Measurements from ENCODE around the gene NFE2L1. TPM values are rescaled to one million over a fixed set of nuclear protein-coding genes. Genes with fewer than 3 reads are reported as not detected.

NFE2L1 gene
- total RNA-seq, 1 donor from 2014 or later, result 150 TPM

DNA sequence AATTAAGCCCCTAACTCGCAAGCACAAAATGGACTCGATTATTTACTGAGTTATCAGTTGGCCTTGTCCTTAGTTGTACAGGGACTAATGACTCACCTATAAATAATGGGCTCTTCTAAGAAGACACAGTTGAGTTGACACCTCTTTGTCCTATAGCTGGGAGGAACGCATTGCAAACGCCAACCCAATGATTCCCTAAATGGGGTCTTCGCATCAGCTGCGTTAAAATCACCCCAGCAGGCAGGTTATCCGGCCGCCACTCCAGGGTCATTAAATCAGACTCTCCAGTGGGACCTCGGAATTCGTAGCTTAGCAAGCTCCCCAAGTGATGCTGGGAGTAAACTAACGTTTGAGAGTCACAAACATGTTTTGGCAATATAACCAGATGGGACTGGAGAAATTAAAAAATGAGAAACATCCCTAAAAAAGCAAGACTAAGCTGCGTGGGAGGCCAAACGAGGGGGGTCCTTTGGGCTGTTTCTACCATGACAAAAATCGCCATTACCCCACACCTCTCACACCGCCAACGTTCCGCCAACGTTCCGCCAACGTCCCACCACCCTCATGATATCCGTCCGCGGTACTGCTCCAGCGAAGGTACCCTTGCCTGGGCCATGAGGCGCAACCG, 932 bp upstream of the NFE2L1 start:
- DNase-seq (ENCODE audit: low spot score) (no peak), ATAC-seq (no peak)

DNA sequence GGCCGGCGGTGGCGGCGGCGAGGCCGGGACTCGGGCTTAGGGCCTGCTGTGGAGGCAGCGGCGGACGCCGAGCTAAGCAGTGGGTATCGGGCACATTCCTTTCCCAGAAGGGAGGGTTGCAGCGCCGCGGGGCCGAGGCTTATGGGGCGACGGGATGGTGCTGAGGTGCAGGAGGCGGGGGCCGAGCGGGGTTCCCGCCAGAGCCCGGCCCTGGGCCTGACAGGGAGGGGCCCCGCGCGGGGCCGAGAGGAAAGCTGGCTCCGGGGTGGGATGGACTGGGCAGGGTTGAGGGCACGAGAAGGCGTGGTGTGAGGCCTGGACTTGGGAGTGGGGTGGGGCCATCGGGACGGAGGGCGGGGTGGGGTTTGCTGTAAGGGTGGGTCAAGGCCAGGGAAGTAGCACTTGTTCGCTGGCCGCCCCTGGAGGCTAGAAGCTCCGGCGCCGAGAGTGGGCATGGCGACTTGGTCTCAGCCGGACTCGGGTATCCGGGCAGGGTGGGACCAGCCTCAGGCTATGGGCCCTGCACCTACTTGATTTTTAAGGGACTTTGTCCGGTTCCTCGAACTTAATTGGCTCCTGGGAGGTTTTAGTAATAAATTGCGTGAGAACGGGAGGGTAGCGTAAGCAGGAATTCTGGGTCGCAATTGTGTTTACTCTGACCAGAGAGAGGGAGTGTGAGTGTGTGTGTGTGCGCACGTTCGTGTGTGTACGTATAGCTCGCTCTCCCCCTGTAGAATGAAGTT, 396 bp downstream of the NFE2L1 start:
- DNase-seq (ENCODE audit: low spot score), result peak; percentile 95
- ATAC-seq, result peak; percentile 78

DNA sequence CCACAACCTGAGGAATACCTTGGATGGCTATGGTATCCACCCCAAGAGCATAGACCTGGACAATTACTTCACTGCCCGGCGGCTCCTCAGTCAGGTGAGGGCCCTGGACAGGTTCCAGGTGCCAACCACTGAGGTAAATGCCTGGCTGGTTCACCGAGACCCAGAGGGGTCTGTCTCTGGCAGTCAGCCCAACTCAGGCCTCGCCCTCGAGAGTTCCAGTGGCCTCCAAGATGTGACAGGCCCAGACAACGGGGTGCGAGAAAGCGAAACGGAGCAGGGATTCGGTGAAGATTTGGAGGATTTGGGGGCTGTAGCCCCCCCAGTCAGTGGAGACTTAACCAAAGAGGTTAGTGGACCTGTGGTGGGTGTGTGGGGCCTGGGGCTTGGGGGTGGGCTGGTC, 3.1 kb downstream of the NFE2L1 start:
- DNase-seq (ENCODE audit: low spot score), result peak; percentile 64
- no peak for ATAC-seq

DNA sequence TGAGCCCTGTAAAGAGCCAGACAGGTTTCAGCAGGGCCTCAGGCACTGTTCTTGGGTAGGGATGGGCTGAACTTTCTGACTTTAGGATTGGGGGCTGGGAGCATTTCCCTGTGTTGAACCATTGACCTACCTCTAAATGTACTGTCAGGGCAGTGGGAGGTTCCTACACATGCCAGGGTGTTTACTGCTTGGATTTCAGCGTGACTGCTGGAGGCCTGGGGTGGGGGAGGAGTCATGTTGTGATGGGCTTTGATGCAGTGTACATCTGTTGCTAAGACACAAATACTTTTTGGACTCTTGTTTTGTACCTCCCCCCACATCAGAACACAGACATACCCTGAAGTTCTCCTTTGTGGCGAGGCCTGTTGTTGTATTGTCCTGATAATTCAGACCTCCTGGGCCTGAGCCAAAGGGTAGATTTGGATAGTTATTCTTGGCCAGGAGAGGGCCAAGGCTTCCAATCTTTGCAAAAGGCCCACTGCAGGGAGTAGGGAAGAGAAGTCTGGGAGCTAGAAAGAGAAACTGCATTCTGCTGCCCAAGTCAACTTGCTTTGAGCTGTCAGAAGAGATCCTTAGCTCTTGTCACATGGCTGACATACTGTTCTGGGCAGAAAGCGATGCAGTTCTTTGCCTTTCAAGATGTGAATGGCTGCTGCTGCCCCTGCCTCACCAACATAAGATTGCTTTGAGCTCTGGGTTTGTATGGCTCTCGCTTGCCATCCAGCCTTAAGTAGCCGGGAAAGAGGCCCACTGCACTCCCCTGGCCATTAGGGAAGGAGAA, 3.7 kb downstream of the NFE2L1 start:
- DNase-seq (ENCODE audit: low spot score), result peak; percentile 77
- ATAC-seq, result peak; percentile 15

DNA sequence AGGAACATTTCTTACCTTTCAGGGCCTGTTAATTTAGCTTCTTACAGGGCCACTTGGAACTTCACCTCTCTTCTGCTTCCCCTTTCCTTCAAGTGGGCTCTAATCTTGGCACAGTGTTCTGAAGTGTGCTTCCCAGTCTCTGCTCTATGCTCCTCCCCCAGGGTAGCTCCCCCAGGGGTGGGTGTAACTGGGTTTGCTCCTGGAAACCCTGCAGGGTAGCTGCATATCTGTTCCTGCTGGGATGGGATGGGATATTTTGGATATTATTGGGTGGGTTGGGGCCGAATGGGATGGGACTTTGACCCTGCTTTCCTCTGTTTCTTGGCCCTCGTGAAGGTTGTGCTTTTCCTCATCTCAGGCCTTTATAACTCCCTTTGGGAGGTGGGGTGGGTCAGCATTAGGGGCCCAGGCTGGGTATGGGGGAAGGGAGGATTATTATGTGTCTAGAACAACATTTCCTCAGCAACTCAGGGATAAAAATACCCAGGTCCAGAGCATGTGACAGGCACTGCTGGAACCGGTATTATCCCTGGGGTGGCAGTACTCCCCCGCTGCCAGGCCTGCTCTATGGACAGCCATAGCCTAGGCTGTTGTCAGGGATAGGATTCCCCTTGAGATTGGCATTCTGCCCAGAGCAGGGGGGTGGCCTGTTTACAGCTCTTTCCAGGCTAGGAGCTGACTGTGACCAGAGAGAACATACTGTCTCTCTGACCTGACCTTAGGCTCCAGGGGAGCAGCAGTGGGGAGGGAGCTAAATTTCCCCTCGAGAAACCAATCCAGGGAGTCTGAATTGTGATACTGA, 5.0 kb downstream of the NFE2L1 start:
- DNase-seq (ENCODE audit: low spot score) (peak; percentile 92), ATAC-seq (peak; percentile 44)

DNA sequence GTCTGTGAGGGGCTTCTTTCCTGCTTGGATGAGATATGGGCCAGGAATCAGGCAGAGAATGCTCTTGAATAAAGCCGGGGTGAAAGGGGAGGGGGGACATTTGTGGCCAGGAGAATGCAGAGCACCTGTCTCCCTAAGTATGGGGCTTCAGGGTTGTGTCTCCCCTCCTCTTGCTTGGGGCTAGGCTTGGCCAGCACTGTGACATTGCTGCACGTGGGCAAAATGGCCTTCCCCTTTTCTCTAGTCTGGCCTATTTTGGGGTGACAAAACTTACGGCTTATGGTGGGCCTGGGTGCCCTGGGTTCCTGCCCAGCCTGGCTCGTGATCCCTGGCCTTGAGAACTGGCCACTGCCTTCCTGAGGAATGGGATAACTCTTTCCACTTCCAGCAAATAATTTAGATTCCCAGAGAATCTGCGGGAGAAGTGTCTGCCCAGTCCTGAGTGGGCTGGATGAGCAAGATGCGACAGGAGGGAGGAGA, 5.6 kb downstream of the NFE2L1 start:
- ATAC-seq, result no peak

DNA sequence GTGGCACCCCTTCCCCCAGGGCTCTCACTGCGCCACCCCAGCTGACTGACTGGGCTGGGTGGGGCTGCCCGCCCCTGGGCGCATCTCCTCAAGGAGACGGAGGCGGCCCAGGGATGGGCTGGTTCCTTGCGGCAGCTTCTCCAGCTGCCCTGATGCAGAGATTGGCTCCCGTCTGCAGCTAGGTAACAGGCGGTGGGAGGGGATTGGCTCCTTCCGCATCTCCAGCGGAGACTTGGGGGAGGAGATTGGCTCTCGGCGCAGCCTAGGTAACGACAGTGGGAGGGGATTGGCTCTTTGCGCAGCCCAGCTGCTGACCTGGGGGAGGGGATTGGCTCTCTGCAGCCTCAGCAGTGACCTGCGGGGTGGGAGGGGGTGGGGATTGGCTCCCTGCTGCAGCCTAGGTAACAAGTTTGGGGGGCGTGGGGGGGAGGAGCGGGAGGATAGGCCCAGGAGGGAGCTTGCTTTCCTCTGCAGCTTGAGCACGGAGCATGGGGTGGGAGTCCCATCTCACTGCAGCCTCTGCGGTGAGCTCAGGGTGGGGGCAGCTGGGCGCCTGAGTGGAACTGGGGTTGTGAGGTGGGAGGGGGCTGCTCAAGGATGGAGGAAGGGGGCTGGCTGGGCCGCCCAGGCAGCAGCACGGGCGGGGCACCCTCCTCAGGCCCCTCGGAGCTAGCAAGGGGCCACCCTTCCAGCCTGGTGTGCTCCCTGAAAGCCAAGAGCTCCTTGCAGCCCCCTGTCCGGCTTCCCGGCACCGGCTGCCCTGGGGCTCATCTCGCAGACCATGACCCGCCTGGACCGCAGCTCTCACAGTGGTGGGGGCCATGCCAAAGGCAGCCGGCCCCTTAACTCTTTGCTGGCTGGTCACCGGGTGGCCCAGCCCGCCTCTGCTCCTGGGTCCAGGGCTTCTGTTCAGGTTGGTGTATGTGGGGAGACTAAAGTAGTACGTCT, 6.4 kb downstream of the NFE2L1 start:
- ATAC-seq, result peak; percentile 79

More for the DNA sequence above, 5.6 kb downstream of the NFE2L1 start:
- no peak for DNase-seq (ENCODE audit: low spot score)

DNA sequence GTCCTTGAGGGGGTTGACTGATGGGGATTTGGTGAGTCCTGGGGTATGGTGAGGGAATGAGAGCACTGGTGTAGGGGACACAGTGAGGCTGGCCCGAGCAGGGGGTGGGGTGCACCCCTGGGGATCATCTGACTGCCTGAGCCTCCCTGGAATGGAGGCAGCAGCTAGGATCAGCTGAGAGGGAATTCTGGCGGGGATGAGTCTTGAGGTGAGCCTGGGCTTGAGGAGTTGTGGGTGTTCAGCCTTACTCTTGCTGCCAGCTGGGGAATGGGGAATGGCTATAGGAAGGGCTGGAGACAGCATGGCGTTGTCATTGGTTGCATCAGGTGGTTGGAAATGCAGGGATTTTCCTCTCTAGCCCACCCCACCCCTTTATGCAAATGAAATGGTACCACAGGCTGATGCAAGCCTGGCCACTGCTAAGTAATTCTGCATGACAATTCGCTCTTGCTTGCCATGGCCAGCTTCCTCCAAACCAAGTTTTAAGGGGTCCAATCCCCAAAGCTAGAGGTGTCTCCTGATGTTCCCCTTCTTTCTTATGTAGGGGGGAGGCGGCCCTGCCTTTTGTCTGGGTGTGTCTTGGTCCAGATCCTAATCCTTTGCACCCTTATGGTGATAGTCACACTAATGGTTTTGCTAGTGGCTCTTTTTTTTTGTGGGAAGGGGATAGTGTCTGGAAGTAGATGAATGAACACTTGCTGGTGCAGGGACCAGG, 7.5 kb downstream of the NFE2L1 start:
- ATAC-seq (no peak), DNase-seq (ENCODE audit: low spot score) (no peak)

More for the DNA sequence above, 6.4 kb downstream of the NFE2L1 start:
- DNase-seq (ENCODE audit: low spot score), result peak; percentile 88

DNA sequence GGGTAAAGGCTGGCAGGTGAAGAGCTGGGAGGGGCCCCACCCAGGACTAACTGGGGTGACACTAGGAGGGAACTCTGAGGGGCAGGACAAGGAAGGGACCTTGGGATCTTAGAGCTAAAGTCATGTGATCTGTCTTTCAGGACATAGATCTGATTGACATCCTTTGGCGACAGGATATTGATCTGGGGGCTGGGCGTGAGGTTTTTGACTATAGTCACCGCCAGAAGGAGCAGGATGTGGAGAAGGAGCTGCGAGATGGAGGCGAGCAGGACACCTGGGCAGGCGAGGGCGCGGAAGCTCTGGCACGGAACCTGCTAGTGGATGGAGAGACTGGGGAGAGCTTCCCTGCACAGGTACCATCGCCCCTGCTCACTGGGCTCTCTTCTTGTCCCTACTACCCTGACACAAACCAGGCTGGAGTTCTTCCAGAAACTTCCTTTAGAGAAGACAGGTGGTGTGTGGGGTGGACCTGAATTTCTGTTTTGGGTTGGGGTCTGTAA, 8.1 kb downstream of the NFE2L1 start:
- DNase-seq (ENCODE audit: low spot score), result no peak
- no peak for ATAC-seq

DNA sequence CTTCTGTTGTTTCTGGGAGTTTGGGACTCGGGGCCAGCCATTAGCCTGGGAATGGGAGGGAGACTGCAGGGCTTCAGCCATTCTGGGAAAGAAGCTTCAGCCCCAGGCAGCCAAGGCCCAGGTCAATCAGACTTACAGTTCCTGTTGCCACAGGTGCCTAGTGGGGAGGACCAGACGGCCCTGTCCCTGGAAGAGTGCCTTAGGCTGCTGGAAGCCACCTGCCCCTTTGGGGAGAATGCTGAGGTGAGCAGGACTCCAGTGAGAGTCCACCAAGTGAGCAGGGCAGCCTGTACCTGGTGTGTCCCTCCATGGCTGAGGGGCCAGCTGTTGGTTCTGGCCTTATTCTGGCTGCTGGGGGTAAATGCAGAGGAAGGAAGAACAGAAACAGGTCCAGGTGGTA, 8.7 kb downstream of the NFE2L1 start:
- no peak for DNase-seq (ENCODE audit: low spot score)
- ATAC-seq, result no peak

DNA sequence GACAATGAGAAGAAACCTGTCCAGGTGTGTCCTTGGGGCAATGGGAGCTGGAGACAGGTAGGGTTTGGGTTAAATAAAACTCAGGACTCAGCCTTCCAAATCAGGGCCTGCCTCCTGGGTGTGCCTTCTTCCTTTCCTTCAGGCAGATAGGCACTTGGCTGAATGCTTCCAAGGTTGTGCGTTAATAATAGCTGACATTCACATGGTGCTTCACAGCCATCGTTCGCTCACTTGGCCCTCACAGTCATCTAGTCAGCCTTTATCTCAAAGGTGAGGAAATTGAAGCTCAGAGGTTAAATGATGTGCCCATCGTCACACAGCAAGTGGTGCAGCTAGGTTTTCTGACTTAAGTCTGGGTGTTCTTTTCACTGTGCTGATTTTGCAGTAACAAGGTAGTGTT, 9.5 kb downstream of the NFE2L1 start:
- ATAC-seq (no peak), DNase-seq (ENCODE audit: low spot score) (no peak)

DNA sequence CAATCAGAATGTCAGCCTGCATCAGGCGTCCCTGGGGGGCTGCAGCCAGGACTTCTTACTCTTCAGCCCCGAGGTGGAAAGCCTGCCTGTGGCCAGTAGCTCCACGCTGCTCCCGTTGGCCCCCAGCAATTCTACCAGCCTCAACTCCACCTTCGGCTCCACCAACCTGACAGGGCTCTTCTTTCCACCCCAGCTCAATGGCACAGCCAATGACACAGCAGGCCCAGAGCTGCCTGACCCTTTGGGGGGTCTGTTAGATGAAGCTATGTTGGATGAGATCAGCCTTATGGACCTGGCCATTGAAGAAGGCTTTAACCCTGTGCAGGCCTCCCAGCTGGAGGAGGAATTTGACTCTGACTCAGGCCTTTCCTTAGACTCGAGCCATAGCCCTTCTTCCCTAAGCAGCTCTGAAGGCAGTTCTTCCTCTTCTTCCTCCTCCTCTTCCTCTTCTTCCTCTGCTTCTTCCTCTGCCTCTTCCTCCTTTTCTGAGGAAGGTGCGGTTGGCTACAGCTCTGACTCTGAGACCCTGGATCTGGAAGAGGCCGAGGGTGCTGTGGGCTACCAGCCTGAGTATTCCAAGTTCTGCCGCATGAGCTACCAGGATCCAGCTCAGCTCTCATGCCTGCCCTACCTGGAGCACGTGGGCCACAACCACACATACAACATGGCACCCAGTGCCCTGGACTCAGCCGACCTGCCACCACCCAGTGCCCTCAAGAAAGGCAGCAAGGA, 10.4 kb downstream of the NFE2L1 start:
- DNase-seq (ENCODE audit: low spot score) (no peak), ATAC-seq (no peak)

DNA sequence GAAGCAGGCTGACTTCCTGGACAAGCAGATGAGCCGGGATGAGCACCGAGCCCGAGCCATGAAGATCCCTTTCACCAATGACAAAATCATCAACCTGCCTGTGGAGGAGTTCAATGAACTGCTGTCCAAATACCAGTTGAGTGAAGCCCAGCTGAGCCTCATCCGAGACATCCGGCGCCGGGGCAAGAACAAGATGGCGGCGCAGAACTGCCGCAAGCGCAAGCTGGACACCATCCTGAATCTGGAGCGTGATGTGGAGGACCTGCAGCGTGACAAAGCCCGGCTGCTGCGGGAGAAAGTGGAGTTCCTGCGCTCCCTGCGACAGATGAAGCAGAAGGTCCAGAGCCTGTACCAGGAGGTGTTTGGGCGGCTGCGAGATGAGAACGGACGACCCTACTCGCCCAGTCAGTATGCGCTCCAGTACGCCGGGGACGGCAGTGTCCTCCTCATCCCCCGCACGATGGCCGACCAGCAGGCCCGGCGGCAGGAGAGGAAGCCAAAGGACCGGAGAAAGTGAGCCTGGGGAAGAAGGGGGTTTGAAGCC, 11.0 kb downstream of the NFE2L1 start:
- ATAC-seq (no peak), DNase-seq (ENCODE audit: low spot score) (no peak)

DNA sequence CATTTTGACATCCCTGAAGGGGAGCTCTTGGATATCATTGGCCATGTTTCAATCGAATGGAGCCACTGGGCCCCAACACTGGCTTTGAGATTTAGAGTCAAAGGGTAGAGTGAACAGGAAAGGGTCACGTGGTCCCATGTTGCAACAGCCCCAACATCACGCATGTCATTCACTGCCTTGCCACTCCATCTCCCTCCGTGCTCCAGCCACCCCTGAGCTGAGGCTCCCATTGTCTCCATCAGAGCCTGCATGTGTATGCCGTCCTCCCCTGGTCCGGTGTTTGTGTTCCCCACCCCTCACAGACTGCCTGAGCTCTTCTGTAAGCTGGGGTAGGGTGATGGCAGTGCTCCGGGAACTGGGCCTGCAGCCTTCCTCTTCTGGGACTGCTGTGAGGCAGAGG, 12.1 kb downstream of the NFE2L1 start:
- ATAC-seq, result peak; percentile 58
- peak; percentile 71 for DNase-seq (ENCODE audit: low spot score)

DNA sequence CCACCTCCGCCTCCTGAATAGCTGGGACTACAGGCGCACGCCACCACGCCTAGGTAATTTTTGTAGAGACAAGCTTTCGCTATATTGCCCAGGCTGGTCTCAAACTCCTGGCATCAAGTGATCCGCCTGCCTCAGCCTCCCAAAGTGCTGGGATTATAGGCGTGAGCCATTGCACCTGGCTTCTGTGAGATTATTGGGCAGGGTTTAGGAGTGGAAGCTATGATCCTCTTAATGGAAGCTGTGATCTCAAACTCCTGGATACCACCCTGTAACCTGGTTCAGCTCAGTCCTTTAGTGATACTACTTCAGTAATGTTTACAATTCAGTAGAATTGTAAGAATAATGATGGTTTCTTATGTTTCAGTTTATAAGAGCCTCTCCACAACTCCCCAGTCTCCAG, 14.1 kb downstream of the NFE2L1 start:
- DNase-seq (ENCODE audit: low spot score) (no peak), ATAC-seq (no peak)

DNA sequence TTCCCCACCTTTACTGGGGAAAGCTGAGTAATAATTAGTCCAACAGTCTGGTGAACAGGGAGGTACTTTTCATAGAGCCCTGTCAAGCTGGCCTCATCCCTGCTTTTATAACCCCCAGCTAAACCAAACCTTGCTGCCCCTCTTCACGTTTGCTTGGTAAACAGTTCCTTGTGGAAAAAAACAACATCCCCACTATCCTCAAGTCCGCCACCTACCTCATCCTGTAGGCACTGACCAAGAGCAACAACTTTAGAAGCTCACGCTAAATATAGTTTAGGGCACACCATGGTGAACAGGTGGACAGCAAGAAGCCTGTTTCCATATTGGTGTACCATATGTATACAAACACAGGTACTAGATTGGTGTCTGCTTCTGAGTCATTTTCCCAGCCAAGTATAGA, 16.5 kb downstream of the NFE2L1 start:
- DNase-seq (ENCODE audit: low spot score) (no peak), ATAC-seq (no peak)

DNA sequence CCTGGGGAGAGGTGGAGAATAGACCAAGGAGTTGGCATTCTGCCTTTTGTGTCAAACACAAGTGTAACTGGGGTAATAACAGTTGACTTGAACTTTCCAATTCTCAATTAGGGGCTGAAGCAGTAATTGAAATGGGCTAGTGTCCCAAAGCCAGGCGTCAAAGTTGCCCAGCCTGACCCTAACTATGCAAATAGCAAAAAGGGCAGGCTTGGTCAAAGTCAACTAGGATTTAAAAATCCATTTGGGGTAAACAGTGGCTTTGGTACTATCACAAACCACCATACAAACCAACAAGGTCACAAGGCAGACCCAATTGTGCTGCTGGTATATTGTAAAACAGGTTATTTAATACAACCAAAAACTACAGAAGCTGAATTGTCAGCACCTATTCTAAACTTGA, 18.0 kb downstream of the NFE2L1 start:
- DNase-seq (ENCODE audit: low spot score) (peak; percentile 63), ATAC-seq (peak; percentile 66)

DNA sequence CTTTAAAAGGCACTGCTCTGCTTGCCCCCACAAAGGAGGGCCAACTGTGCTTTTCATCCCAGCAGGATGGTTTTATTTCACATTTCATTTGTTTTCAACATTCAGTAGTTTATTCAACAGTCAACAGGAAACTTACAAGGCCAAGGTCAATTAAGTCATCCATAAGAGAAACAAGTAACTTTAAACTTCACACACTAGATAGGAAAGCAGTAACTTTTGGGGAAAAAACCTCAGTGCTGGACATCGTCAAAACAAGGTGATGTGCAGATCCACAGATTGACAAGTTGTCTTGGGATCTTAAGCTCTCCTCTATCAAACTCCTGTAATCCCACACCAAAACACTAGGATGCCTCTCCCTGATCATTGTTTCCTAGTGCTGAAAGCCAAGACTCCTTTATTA, 18.5 kb downstream of the NFE2L1 start:
- ATAC-seq, result no peak
- no peak for DNase-seq (ENCODE audit: low spot score)
